Measurements from ENCODE around the gene PEPD.

DNA sequence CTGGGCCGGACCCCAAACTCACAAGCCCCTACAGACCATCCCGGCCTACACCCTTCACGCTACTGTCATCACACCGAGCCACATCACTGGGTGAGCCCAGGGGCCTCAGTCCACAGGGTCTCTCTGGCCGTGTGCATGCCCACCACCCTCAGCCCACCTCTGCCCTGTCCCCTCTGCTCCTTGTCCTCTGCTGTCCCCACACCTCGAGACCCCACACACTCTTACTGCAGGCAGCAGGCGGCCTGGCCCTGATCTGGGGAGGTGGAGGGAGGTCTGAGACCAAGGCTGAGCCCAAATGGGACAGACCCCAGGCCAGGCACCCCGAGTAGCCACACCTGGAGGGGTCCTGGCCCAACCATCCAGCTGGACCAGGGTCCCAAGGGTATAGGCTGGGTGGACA is 35.2 kb downstream of the PEPD start:
- no peak for TF ChIP-seq GATA2 (IDR thresholded peaks at IDR 0.05; ENCODE audit: low read depth, low read length)
- no peak for TF ChIP-seq GATA3 (IDR thresholded peaks at IDR 0.05; ENCODE audit: low read depth, low read length)

All from SH-SY5Y (cell line).